ENCODE data around the gene EBF3.
A peak's percentile ranks its signal among the peaks of the same experiment; 100 is the strongest.

EBF3 gene

DNA sequence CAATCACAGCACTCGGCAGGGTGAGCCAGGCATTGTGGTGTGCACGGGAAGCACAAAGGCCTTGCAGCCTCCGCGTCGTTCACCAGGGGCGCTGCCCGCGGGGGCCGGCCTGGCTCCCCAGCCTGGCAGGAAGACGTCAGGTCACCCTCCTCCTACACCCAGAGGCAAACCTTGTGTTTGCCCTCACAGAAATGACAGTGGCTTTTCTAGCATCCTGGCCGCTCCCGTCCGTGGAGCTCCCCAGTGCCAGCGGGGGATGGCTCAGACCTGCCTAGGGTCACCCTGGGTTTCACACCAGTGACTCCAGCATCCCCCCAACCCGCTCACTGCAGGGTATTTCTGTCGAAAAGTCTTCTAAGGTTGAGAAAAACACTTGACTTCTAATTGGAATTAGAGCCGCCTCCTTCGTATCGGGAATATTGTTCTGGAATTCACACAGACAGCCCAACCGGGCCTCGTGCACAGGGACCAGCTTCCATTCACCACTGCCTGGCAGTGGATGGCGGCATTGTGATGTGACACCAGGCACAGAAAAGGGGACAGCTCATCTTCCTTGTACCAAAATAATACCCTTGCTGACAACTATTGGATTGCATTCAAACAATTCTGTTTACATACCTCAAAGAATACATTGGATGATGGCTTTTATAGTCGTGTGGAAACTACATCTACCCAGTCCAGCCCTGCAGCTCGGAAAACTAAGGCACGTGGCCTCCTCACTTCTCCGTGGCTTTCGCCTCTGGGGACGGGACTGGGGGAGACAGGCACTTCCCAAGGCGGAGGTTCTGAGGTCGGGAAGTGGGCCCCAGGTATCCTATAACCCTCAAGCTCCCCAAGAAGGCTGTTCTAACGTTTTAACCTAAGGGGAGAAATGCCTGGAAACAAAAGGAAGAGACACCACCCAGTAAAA is 109.0 kb downstream of the EBF3 start:
- TF ChIP-seq, protein P1, sequence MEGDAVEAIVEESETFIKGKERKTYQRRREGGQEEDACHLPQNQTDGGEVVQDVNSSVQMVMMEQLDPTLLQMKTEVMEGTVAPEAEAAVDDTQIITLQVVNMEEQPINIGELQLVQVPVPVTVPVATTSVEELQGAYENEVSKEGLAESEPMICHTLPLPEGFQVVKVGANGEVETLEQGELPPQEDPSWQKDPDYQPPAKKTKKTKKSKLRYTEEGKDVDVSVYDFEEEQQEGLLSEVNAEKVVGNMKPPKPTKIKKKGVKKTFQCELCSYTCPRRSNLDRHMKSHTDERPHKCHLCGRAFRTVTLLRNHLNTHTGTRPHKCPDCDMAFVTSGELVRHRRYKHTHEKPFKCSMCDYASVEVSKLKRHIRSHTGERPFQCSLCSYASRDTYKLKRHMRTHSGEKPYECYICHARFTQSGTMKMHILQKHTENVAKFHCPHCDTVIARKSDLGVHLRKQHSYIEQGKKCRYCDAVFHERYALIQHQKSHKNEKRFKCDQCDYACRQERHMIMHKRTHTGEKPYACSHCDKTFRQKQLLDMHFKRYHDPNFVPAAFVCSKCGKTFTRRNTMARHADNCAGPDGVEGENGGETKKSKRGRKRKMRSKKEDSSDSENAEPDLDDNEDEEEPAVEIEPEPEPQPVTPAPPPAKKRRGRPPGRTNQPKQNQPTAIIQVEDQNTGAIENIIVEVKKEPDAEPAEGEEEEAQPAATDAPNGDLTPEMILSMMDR (IDR thresholded peaks at IDR 0.05; ENCODE audit: insufficient read depth, missing control alignments) = no peak
- no peak for FAIRE-seq

DNA sequence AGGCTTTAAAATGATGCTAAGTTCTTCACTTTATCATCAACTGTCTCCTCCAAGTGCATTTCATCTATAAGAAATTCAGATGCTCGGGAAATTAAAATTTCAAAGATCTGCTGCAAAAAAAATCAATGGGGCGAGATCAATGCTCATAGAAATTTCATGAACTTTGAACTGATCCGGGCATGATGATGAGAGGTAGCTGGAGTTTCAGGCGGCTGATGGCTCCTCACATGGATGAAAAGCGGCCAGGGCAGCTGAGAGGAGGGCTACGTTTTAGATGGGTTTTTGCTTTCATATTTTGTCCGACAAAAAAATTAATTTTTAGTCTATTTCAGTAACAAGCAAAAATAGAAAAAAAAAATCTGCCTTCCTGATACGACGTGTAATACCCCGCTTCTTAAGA is 109.9 kb downstream of the EBF3 start:
- DNase-seq (ENCODE audit: insufficient read length, low spot score) (no peak), FAIRE-seq (no peak)
- TF ChIP-seq, protein P1 (IDR thresholded peaks at IDR 0.05; ENCODE audit: insufficient read depth, missing control alignments) = no peak

More for the DNA sequence above, 109.0 kb downstream of the EBF3 start:
- DNase-seq (ENCODE audit: insufficient read length, low spot score) = no peak

DNA sequence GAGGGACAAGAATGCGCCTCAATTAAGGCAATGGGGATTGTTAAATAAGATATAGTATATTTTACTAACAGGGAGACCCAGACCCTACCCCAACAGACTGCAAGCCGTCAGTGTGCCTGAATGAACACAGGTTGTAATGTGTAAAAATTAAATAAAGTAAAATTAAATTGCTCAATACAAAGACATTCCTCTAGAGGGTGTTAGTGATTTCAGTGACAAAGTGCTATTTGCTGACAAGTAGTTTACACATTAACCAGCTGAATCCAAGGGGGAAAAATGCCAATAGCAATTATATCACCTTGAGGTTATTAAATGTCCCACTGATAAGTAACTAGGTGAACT is 110.5 kb downstream of the EBF3 start:
- DNase-seq (ENCODE audit: insufficient read length, low spot score) = no peak
- no peak for FAIRE-seq
- TF ChIP-seq, protein P1 (IDR thresholded peaks at IDR 0.05; ENCODE audit: insufficient read depth, missing control alignments) = peak; percentile 50

DNA sequence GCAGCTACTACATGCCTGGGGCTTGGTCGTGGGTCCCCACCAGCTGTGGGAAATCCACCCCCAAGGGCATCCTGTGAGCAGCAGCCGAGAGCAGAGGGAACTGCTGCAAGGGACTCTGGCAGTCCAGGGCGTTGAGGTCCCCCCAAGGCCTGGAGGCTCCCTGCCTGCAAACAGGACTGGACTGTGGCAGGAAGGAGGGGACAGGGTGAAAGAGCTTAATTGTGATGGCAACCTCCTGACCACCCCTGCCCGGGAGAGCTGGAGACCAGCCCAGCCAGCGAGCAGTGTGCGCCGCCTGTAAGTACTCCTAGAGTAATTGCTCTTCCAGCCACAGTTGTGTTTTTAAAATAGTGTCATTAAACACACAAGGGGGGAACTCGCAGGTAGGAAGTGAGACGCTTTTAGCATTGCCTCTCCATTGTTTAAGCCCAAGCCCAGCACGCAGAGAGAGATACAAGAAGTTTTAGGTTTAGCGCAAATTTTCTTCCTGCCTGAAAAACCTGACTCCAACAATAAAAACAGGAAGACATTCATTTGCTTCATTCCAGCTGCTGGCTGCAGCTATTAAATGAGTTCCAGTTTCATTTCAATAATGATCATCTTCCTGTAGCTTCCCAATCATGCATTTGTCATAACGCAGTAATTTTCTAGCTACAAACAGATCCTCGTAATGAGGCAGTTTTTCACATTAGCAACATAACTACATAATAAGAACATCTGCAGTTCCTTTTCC is 111.1 kb downstream of the EBF3 start:
- DNase-seq (ENCODE audit: insufficient read length, low spot score) = no peak
- FAIRE-seq = no peak
- TF ChIP-seq, protein P1 (IDR thresholded peaks at IDR 0.05; ENCODE audit: insufficient read depth, missing control alignments) = no peak

DNA sequence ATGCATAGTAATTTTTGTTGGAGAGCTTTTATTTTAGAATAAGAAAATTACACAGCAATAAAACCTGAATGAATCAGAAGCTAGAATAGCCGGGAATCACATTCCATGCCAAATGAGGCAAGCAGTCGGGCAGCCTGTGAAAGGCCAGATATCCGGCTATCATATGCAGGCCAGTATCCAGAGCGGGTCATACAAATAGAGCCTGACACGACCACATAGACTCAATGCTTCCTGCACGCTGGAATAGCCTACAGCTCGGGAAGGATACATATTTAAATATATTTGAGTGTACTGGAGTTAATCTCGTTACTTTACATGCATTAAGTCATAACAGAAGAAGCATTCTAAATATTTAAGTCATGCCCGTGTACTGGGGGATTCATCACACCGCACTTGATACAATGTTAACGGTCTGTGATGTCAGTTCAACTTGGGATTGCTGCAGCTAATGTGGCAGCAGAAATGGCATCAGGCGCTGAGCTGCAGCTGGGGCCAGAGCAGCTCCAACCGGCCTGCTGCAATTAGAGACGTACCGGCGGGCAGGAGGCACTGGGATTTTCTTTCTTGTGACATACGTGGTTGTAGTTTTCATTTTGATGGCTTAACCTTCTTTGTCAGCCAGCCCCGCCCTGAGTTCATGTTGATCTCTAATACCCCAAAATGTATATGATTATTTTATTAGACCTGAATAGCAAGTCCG is 112.0 kb downstream of the EBF3 start:
- TF ChIP-seq, protein P1 (IDR thresholded peaks at IDR 0.05; ENCODE audit: insufficient read depth, missing control alignments) = no peak
- FAIRE-seq (no peak), DNase-seq (ENCODE audit: insufficient read length, low spot score) (no peak)

DNA sequence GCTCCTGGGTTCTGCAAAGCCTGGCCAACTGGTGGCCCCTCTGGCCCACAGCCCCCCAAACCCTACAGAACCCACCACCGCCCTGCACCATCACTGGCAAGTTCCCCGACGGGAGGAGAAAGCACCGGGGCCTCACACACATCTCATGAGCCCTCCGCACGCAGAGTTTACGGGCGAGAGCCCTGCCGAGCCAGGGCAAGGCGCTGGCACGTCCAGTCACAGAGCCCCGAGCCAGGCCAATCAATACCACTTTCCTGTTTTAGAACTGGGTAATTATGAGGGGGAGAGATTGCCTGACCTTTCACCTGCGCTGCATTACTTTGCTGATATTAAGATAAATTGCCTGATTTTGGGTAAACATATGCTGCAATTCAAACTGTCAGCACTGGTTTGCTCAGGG is 113.3 kb downstream of the EBF3 start:
- TF ChIP-seq, protein P1 (IDR thresholded peaks at IDR 0.05; ENCODE audit: insufficient read depth, missing control alignments) = no peak
- FAIRE-seq = no peak
- DNase-seq (ENCODE audit: insufficient read length, low spot score) = no peak

All from D721Med (cell line).